Tibial artery (tissue), 4 donors: ENCODE data around the gene ADSL.

Experiments
- DNase-seq, 2 donors: peaks; one replicate each; pipeline ENCODE4 v3.0.0-alpha.2; 2019
- H3K27ac ChIP-seq, 2 donors: fragments of 200-600 bp; sonication (generic) in 1 of 2; 1 replicate in 1 of 2; 2 replicates in 1 of 2; pipeline ENCODE4 v1.5.1; 2018 to 2019; ENCODE audit warnings: mild to moderate bottlenecking in 1 of 2
- H3K27me3 ChIP-seq, 2 donors: fragments of 200-600 bp; sonication (generic) in 1 of 2; one replicate each; pipeline versions ENCODE4 v1.5.1 to v1.6.0; 2016 to 2019
- H3K36me3 ChIP-seq, 3 donors: fragments of 200-600 bp; sonication (generic) in 2 of 3; one replicate each; pipeline ENCODE4 v1.5.1; 2016 to 2019; ENCODE audit warnings: mild to moderate bottlenecking in 2 of 3
- H3K4me1 ChIP-seq, 4 donors: fragments of 200-600 bp; sonication (generic) in 2 of 4; 1 replicate in 3 of 4; 2 replicates in 1 of 4; pipeline ENCODE4 v1.5.1; 2016 to 2019
- H3K4me3 ChIP-seq, 2 donors: fragments of 200-600 bp; sonication (generic) in 1 of 2; 1 replicate in 1 of 2; 2 replicates in 1 of 2; pipeline ENCODE4 v1.5.1; 2018 to 2019; ENCODE audit warnings: mild to moderate bottlenecking in 2 of 2
- H3K9me3 ChIP-seq, 3 donors: fragments of 200-600 bp; sonication (generic) in 1 of 3; one replicate each; pipeline ENCODE4 v1.5.1; 2016 to 2019
- intact Hi-C: fragments of 100-400 bp; cut with DNase I; formaldehyde crosslinking; loops from one replicate; pipeline ENCODE4 v1.15.0; 2023; ENCODE audit warnings: low total_unique reads
- TF ChIP-seq, protein P1 (sequence below), 2 experiments: fragments of 200-600 bp in 1 of 2; fragments of 450-650 bp in 1 of 2; IDR thresholded peaks; one replicate each; pipeline ENCODE4 v1.5.1; 2017 to 2019; ENCODE audit warnings: antibody characterized with exemption in 2 of 2, mild to moderate bottlenecking in 1 of 2, moderate library complexity in 1 of 2

ADSL gene

DNA sequence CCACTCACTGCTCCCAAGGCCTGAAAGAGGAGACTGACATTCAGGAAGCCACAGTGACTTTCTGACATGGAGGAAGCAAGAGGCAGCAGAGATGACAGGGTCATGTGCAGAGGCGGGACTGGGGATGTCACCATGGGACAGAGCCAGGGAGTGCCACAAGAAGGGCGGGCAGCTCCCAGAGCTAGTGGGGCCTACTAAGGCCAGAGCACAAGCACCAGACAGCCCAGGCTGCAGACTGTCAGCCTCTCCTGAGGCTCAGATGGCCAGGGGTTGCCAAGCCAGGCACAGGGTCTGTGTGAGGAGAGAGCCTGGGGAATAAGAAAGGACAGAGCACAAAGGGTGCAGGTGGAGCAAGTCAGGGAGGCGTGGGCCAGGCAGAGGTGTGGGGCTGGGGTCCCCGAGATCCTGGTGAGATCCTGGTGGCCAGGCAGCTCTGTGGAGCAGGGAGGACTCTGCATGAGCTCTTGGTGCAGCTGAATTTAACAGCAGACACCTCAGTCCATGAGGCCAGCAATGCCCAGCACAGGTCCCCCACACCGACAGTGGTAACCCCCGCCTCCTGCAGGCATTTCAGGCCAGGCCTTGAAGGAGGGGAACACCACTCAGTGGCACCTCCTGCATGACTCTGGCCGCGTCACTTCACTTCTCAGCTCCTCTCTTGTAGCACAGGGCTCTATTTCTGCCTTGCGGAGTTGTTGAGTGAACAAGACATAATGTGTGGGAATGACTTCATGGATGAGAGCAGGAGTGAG is 76.4 kb downstream of the ADSL start:
- H3K27ac ChIP-seq, result no peak overlapping the region
- intact Hi-C loops, result no loop called here
- H3K4me1 ChIP-seq, result peaks cover 0 to 6% (median 0%) of the 10 kb centered on the region in 4 donors
- peaks cover 68 to 97% (median 95%) of the 10 kb centered on the region in 3 donors for H3K36me3 ChIP-seq
- H3K4me3 ChIP-seq, result no peak overlapping the region
- TF ChIP-seq, protein P1, sequence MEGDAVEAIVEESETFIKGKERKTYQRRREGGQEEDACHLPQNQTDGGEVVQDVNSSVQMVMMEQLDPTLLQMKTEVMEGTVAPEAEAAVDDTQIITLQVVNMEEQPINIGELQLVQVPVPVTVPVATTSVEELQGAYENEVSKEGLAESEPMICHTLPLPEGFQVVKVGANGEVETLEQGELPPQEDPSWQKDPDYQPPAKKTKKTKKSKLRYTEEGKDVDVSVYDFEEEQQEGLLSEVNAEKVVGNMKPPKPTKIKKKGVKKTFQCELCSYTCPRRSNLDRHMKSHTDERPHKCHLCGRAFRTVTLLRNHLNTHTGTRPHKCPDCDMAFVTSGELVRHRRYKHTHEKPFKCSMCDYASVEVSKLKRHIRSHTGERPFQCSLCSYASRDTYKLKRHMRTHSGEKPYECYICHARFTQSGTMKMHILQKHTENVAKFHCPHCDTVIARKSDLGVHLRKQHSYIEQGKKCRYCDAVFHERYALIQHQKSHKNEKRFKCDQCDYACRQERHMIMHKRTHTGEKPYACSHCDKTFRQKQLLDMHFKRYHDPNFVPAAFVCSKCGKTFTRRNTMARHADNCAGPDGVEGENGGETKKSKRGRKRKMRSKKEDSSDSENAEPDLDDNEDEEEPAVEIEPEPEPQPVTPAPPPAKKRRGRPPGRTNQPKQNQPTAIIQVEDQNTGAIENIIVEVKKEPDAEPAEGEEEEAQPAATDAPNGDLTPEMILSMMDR (IDR thresholded peaks at IDR 0.05), result no peak
- no peak for DNase-seq
- no peaks in the 10 kb centered on the region for H3K27me3 ChIP-seq
- H3K9me3 ChIP-seq, result no peaks in the 10 kb centered on the region

DNA sequence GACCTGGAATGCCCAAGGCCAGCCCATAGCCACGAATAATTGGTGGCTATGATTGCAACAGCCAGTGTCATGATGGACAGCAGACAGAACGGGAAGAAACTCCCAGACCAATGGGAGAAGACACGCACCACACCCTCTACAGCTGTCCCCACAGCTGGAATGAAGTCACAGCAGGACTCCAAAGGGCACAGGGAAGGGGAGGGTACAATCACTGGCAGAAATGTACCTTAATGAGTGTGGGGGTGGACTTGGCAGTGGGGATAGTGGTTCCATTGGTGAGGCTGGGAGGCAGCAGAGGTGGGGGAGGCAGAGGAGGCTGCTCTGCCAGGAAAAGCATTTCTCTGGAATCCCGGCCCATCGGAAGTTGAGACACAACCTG is 77.0 kb downstream of the ADSL start:
- no peaks in the 10 kb centered on the region for H3K27me3 ChIP-seq
- H3K36me3 ChIP-seq, result peaks cover 68 to 97% (median 95%) of the 10 kb centered on the region in 3 donors
- no peak overlapping the region for H3K27ac ChIP-seq
- no peak for DNase-seq
- no peaks in the 10 kb centered on the region for H3K9me3 ChIP-seq
- no peak overlapping the region for H3K4me3 ChIP-seq
- TF ChIP-seq, protein P1 (IDR thresholded peaks at IDR 0.05), result no peak
- intact Hi-C loops, result no loop called here
- H3K4me1 ChIP-seq, result peaks cover 0 to 6% (median 0%) of the 10 kb centered on the region in 4 donors

DNA sequence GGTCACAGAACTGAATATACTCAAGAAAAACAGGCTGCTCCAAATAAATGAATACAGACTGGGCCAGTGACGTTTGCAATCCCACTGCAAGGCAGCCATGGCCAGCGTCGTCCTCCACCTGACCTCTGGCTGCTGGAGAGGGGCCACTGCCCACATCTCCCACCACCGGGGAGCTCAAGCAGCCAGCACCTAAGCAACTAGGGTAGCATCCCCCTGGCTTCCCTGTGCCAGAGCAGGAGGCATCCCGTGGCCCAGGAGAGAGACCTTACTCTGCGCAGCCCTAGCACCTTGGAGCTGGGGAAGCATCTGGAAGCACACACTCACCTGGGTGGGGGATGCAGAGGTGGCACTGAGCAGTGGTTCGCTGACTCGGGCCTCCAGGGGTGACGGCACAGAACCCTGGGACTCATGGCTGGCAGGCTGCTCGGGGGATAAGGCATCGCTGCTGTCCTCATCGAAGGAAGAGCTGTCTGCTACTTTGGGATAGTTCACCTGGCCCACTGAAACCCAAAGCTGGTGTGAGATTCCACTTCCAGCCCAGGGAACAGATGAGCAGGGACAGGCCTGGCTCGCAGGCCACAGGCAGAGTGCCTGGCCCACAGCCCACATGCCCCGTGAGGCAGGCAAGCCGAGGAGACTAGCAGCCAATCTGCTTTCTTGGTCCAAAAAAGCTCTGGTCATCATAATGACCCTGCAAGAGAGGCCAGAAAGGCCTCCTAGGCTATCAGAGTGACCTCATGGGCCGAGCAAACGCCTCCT is 77.8 kb downstream of the ADSL start:
- H3K27ac ChIP-seq, result no peak overlapping the region
- H3K27me3 ChIP-seq, result no peaks in the 10 kb centered on the region
- no peak for DNase-seq
- TF ChIP-seq, protein P1 (IDR thresholded peaks at IDR 0.05), result no peak
- H3K9me3 ChIP-seq, result no peaks in the 10 kb centered on the region
- intact Hi-C loops, result no loop called here
- H3K4me1 ChIP-seq, result peaks cover 0 to 6% (median 0%) of the 10 kb centered on the region in 4 donors
- no peak overlapping the region for H3K4me3 ChIP-seq
- peaks cover 68 to 97% (median 95%) of the 10 kb centered on the region in 3 donors for H3K36me3 ChIP-seq

DNA sequence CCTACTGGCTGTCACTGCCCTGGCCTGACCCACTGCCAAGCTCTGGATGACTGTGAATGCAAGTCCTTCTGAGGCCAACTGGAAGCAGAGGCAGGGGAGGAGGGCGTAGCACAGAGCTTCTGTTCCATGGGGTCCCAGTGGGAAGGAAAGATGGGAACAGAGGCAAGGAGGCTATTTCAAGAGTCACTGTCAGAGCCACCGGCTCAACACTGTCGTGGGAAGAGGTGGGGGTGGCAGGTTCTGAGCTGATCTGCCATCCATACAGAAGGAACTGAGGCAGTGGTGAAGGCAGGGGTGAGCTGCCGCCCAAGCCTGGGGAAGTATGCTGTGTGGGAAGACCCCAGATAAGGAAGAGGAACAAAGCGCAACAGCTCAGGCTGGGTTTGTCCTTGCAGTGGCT is 78.8 kb downstream of the ADSL start:
- peaks cover 0 to 6% (median under 1%) of the 10 kb centered on the region in 4 donors for H3K4me1 ChIP-seq
- no peak for DNase-seq
- no peaks in the 10 kb centered on the region for H3K9me3 ChIP-seq
- peaks cover 68 to 97% (median 95%) of the 10 kb centered on the region in 3 donors for H3K36me3 ChIP-seq
- no peak overlapping the region for H3K27ac ChIP-seq
- TF ChIP-seq, protein P1 (IDR thresholded peaks at IDR 0.05), result no peak
- intact Hi-C loops, result loop anchor here (1.0 kb wide), 1 partner anchor 35 kb away; no protein-coding TSS in a partner anchor
- no peaks in the 10 kb centered on the region for H3K27me3 ChIP-seq
- no peak overlapping the region for H3K4me3 ChIP-seq

DNA sequence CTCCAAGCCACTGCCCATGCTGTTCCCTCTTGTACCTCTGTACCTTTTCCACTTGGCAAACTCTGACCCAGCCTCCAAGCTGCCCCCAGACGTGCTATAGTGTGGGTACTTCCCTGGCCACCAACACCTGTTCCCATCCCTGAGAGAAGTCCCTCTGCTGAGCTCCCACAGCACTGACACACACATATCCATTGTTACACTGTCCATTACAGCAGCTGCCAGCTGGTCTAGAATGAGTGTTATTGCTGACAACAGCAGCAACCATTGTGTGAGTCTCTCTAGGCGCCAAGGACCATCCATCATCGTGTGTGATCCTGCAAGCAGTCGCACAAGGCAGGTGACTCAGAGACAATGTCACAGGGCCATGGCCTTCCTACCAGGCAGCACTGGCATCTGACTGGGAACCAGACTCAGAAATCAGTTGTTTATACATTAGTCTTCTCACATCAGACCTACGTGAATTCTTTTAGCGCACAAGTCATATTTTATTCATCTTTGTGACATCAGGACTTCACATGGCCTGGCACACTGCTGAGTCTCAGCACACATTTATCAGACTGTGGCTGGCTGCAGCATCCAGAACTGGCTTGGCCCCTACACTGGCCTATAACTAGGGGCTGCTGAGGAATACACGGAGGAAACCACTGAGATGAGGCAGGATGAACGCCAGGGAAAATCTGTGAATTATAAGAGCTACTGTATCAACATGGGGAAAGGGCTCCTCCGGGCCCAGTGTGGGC is 80.5 kb downstream of the ADSL start:
- TF ChIP-seq, protein P1 (IDR thresholded peaks at IDR 0.05), result no peak
- peaks cover 52 to 86% (median 85%) of the 10 kb centered on the region in 3 donors for H3K36me3 ChIP-seq
- no peaks in the 10 kb centered on the region for H3K9me3 ChIP-seq
- DNase-seq, result peak in 1 of 2 donors; percentile 44
- H3K27me3 ChIP-seq, result no peaks in the 10 kb centered on the region
- H3K4me3 ChIP-seq, result no peak overlapping the region
- intact Hi-C loops, result no loop called here
- peaks cover 0 to 19% (median 3%) of the 10 kb centered on the region in 4 donors for H3K4me1 ChIP-seq
- H3K27ac ChIP-seq, result no peak overlapping the region
